GM23338 (cell line): Measurements from ENCODE around the gene GRIN2A. TPM values are rescaled to one million over a fixed set of nuclear protein-coding genes. Genes with fewer than 3 reads are reported as not detected.

ENCODE experiments used
- ATAC-seq: fragments of 200-7000 bp; cut with Tn5 transposase; 3 replicates; pipeline ENCODE4 v1.9.1; 2020
- DNase-seq: peaks from one replicate; pipeline ENCODE4 v3.0.0-alpha.2; 2015; ENCODE audit warnings: low spot score
- H2AFZ ChIP-seq: fragments of 200-600 bp; sonication (generic); 2 replicates; pipeline ENCODE4 v1.8.0; 2016; ENCODE audit warnings: antibody characterized with exemption, mild to moderate bottlenecking, moderate library complexity
- H3F3A ChIP-seq: fragments of 200-600 bp; sonication (generic); replicated peaks from 2 replicates; pipeline ENCODE4 v1.8.0; 2017; ENCODE audit warnings: antibody characterized with exemption, mixed run types, low read depth
- H3K27ac ChIP-seq: fragments of 200-600 bp; sonication (generic); 2 replicates; pipeline ENCODE4 v1.6.1; 2016; ENCODE audit warnings: low read depth
- H3K27me3 ChIP-seq: fragments of 200-600 bp; sonication (generic); 2 replicates; pipeline ENCODE4 v1.8.0; 2016; ENCODE audit warnings: mild to moderate bottlenecking, mixed run types, moderate library complexity; ENCODE audit not compliant: insufficient read depth
- H3K36me3 ChIP-seq: fragments of 200-600 bp; sonication (generic); 2 replicates; pipeline ENCODE4 v1.8.0; 2016; ENCODE audit warnings: mild to moderate bottlenecking; ENCODE audit not compliant: insufficient read depth
- H3K4me1 ChIP-seq: fragments of 200-600 bp; sonication (generic); 2 replicates; pipeline ENCODE4 v1.8.0; 2016; ENCODE audit warnings: mild to moderate bottlenecking, moderate library complexity; ENCODE audit not compliant: insufficient read depth
- H3K4me2 ChIP-seq: fragments of 200-600 bp; sonication (generic); 2 replicates; pipeline ENCODE4 v1.7.1; 2017; ENCODE audit warnings: mixed run types
- H3K4me3 ChIP-seq: fragments of 200-600 bp; sonication (generic); 2 replicates; pipeline ENCODE4 v1.6.1; 2016; ENCODE audit warnings: mixed run types
- H3K79me2 ChIP-seq: fragments of 200-600 bp; sonication (generic); replicated peaks from 2 replicates; pipeline ENCODE4 v1.8.0; 2017; ENCODE audit warnings: mild to moderate bottlenecking; ENCODE audit not compliant: insufficient read depth
- H3K9me2 ChIP-seq: fragments of 200-600 bp; sonication (generic); 2 replicates; pipeline ENCODE4 v1.8.0; 2017; ENCODE audit not compliant: insufficient read depth
- H4K20me1 ChIP-seq: fragments of 200-600 bp; sonication (generic); replicated peaks from 2 replicates; pipeline ENCODE4 v1.8.0; 2017; ENCODE audit warnings: mild to moderate bottlenecking; ENCODE audit not compliant: insufficient read depth
- H3K27ac Mint-ChIP-seq: 2 replicates; pipeline ENCODE4 v1.8.0; 2020; ENCODE audit warnings: inconsistent platforms, mild to moderate bottlenecking, moderate library complexity, mixed read lengths
- H3K27me3 Mint-ChIP-seq: 3 replicates; pipeline ENCODE4 v1.8.0; 2022; ENCODE audit warnings: low read depth, mild to moderate bottlenecking, moderate library complexity, mixed read lengths, inconsistent platforms; ENCODE audit not compliant: insufficient read depth, poor library complexity
- H3K36me3 Mint-ChIP-seq: 3 replicates; pipeline ENCODE4 v1.8.0; 2021; ENCODE audit warnings: low read depth, mild to moderate bottlenecking, inconsistent platforms, moderate library complexity, mixed read lengths
- H3K4me1 Mint-ChIP-seq: 3 replicates; pipeline ENCODE4 v1.8.0; 2020; ENCODE audit warnings: mild to moderate bottlenecking, inconsistent platforms, mixed read lengths
- H3K4me3 Mint-ChIP-seq: 3 replicates; pipeline ENCODE4 v1.8.0; 2021; ENCODE audit warnings: moderate library complexity, mild to moderate bottlenecking, inconsistent platforms, mixed read lengths
- H3K9me3 Mint-ChIP-seq: 3 replicates; pipeline ENCODE4 v1.8.0; 2020; ENCODE audit warnings: moderate library complexity, mild to moderate bottlenecking, inconsistent platforms, mixed read lengths
- CREB1 ChIP-seq: fragments of 250-450 bp; sonication (Bioruptor Pico); IDR thresholded peaks from 2 replicates; pipeline ENCODE4 v1.5.0; 2020; ENCODE audit warnings: low read depth, mild to moderate bottlenecking, moderate library complexity
- ETS1 ChIP-seq: IDR thresholded peaks from 2 replicates; pipeline ENCODE4 v1.6.1; 2016; ENCODE audit warnings: antibody characterized with exemption
- EZH2 ChIP-seq: fragments of 200-600 bp; sonication (generic); IDR thresholded peaks from one replicate; pipeline ENCODE4 v1.8.0; 2017; ENCODE audit warnings: antibody characterized with exemption, mild to moderate bottlenecking, low read depth; ENCODE audit not compliant: unreplicated experiment
- JUNB ChIP-seq: IDR thresholded peaks from one replicate; pipeline ENCODE4 v1.6.1; 2016; ENCODE audit warnings: antibody characterized with exemption; ENCODE audit not compliant: unreplicated experiment
- NANOG ChIP-seq: IDR thresholded peaks from 2 replicates; pipeline ENCODE4 v1.6.1; 2016; ENCODE audit warnings: antibody characterized with exemption, borderline replicate concordance
- POLR2AphosphoS5 ChIP-seq: IDR thresholded peaks from 2 replicates; pipeline ENCODE4 v1.6.1; 2016; ENCODE audit warnings: antibody characterized with exemption, low read depth
- REST ChIP-seq: IDR thresholded peaks from one replicate; pipeline ENCODE4 v1.6.1; 2018; ENCODE audit warnings: antibody characterized with exemption; ENCODE audit not compliant: unreplicated experiment
- ZNF114 ChIP-seq: fragments of 250-450 bp; sonication (Bioruptor Pico); IDR thresholded peaks from 2 replicates; pipeline ENCODE4 v1.5.0; 2020; ENCODE audit warnings: mild to moderate bottlenecking, moderate library complexity
- ZNF331 ChIP-seq: fragments of 250-450 bp; sonication (Bioruptor Pico); IDR thresholded peaks from 2 replicates; pipeline ENCODE4 v1.5.0; 2020; ENCODE audit warnings: low read depth, mild to moderate bottlenecking, moderate library complexity
- ZNF462 ChIP-seq: fragments of 250-450 bp; sonication (Bioruptor Pico); IDR thresholded peaks from 2 replicates; pipeline ENCODE4 v1.5.0; 2020; ENCODE audit warnings: mild to moderate bottlenecking, moderate library complexity
- polyA plus RNA-seq: library from polyadenylated mRNA; unstranded; fragments of >200 nt; fragmentation: Nextera tagmentation; extraction: Ambion mirVana; gene quantifications from 2 replicates; pipeline ENCODE4 v1.2.1, GENCODE V29; 2016
- total RNA-seq: library from RNA; depleted of rRNA; stranded (reverse); fragments of >200 nt; shearing (Covaris generic); gene quantifications from 2 replicates; pipeline ENCODE4 v1.2.3, GENCODE V29; 2014
- TF ChIP-seq, protein P1 (sequence below), 2 experiments: fragments of 200-600 bp in 1 of 2; sonication (generic) in 1 of 2; conservative IDR thresholded peaks; 2 replicates each; pipeline versions ENCODE4 v1.5.1 to v1.6.1; 2016 to 2017; ENCODE audit warnings: antibody characterized with exemption in 2 of 2, low read depth in 2 of 2, mild to moderate bottlenecking in 2 of 2, moderate library complexity in 1 of 2

Gene GRIN2A
- total and polyA plus RNA-seq, 2 experiments from 2014 or later, result 0.89 to 5.1 TPM

DNA sequence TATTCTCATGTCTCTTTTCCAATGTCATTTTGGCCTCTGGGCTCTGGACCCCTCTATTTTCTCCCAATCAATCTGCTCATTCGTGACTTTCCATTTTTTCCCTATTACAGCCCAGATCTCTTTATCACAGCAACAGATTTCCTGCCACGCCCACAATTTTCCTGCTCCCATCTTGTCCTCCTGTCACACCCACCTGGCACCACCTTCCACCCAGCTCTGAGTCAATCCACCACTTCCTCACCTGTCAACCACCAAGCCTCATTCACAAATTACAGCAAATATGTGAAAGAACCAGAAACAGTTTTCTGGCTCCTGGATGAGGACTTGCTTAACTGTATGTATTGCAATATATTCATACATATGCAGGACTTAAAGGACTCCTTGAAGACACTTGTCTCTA, 311.3 kb downstream of the GRIN2A start (continued):
- TF ChIP-seq EZH2 (no peak), ETS1 (no peak), ZNF331 (CRISPR knock-in tag) (no peak)

GRCh38 chr16:9869776-9870175, 312.5 kb downstream of the GRIN2A start:
- Mint-ChIP-seq H3K4me1 (peaks cover 13% of the 10 kb centered on the region), H3K27ac (no peak overlapping the region), H3K9me3 (no peaks in the 10 kb centered on the region), H3K4me3 (no peak overlapping the region), H3K27me3 (peaks cover 2% of the 10 kb centered on the region), H3K36me3 (no peaks in the 10 kb centered on the region)
- no peak overlapping the region for H3K27ac ChIP-seq
- peaks cover 15% of the 10 kb centered on the region; the same call in 1 of the 2 replicates for H3K4me1 ChIP-seq
- no peaks in the 10 kb centered on the region for H3K36me3 ChIP-seq
- H3K4me3 ChIP-seq, result no peak overlapping the region
- no peak for ATAC-seq
- no peaks in the 10 kb centered on the region for H3F3A ChIP-seq
- no peaks in the 10 kb centered on the region for H3K27me3 ChIP-seq
- no peaks in the 10 kb centered on the region for H3K79me2 ChIP-seq
- 0 out of 2 replicates have a peak, but pooled peaks cover 10% of the 10 kb centered on the region for H3K9me2 ChIP-seq
- no peaks in the 10 kb centered on the region for H4K20me1 ChIP-seq
- DNase-seq, result no peak
- H3K4me2 ChIP-seq, result no peak overlapping the region
- no peak overlapping the region for H2AFZ ChIP-seq
- TF ChIP-seq ETS1, result no peak
- TF ChIP-seq EZH2, result no peak
- TF ChIP-seq ZNF114 (CRISPR knock-in tag), result no peak
- TF ChIP-seq CREB1, result no peak
- TF ChIP-seq ZNF462 (CRISPR knock-in tag), result no peak
- no peak for TF ChIP-seq REST
- no peak for TF ChIP-seq POLR2AphosphoS5
- TF ChIP-seq, protein P1, sequence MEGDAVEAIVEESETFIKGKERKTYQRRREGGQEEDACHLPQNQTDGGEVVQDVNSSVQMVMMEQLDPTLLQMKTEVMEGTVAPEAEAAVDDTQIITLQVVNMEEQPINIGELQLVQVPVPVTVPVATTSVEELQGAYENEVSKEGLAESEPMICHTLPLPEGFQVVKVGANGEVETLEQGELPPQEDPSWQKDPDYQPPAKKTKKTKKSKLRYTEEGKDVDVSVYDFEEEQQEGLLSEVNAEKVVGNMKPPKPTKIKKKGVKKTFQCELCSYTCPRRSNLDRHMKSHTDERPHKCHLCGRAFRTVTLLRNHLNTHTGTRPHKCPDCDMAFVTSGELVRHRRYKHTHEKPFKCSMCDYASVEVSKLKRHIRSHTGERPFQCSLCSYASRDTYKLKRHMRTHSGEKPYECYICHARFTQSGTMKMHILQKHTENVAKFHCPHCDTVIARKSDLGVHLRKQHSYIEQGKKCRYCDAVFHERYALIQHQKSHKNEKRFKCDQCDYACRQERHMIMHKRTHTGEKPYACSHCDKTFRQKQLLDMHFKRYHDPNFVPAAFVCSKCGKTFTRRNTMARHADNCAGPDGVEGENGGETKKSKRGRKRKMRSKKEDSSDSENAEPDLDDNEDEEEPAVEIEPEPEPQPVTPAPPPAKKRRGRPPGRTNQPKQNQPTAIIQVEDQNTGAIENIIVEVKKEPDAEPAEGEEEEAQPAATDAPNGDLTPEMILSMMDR (conservative IDR thresholded peaks at IDR 0.05; ENCODE audit: low read depth in 2 of 2), result no peak
- no peak for TF ChIP-seq JUNB
- no peak for TF ChIP-seq ZNF331 (CRISPR knock-in tag)
- no peak for TF ChIP-seq NANOG
